A549 (cell line): Measurements from ENCODE around the gene TBC1D24.

Experiments used
- CTCF ChIP-seq: fragments of >200 bp; sonication (Bioruptor Twin); formaldehyde crosslinking; IDR thresholded peaks from 3 replicates; pipeline ENCODE4 v1.5.1; 2016
- E2F6 ChIP-seq: IDR thresholded peaks from 2 replicates; pipeline ENCODE4 v1.6.1; 2012; ENCODE audit warnings: low read depth, borderline replicate concordance
- EP300 ChIP-seq, 2 experiments: fragments of >200 bp; sonication (Bioruptor Twin); formaldehyde crosslinking; IDR thresholded peaks; 2 replicates in 1 of 2; 3 replicates in 1 of 2; pipeline ENCODE4 v1.6.1; 2016 to 2017
- JUN ChIP-seq, 2 experiments: fragments of >200 bp; sonication (Bioruptor Twin); formaldehyde crosslinking; IDR thresholded peaks; 2 replicates in 1 of 2; 3 replicates in 1 of 2; pipeline ENCODE4 v1.6.1; 2016 to 2017
- MAFK ChIP-seq: fragments of 450-650 bp; IDR thresholded peaks from 2 replicates; pipeline ENCODE4 v1.6.1; 2014; ENCODE audit not compliant: partially characterized antibody
- MAX ChIP-seq: IDR thresholded peaks from 2 replicates; pipeline ENCODE4 v1.6.1; 2012
- POLR2A ChIP-seq: IDR thresholded peaks from 2 replicates; pipeline ENCODE4 v1.6.1; 2012; ENCODE audit warnings: mild to moderate bottlenecking, low read length
- POLR2AphosphoS2 ChIP-seq: conservative IDR thresholded peaks from 2 replicates; pipeline ENCODE4 v1.6.1; 2012; ENCODE audit warnings: low read length, improper control_type of control experiment, inconsistent platforms
- RCOR1 ChIP-seq: fragments of 150-350 bp; IDR thresholded peaks from 2 replicates; pipeline ENCODE4 v1.6.1; 2014; ENCODE audit warnings: antibody characterized with exemption, low read length, low read depth
- RNF2 ChIP-seq: fragments of 200-600 bp; sonication (generic); IDR thresholded peaks from 2 replicates; pipeline ENCODE4 v1.6.1; 2016; ENCODE audit warnings: low read depth, mild to moderate bottlenecking, antibody characterized with exemption, moderate library complexity, borderline replicate concordance
- SREBF2 ChIP-seq: fragments of 450-650 bp; IDR thresholded peaks from 2 replicates; pipeline ENCODE4 v1.6.1; 2014; ENCODE audit warnings: mild to moderate bottlenecking, moderate library complexity
- USF2 ChIP-seq: fragments of 450-650 bp; IDR thresholded peaks from 2 replicates; pipeline ENCODE4 v1.6.1; 2014; ENCODE audit warnings: antibody characterized with exemption

- TF ChIP-seq EP300 (IDR thresholded peaks at IDR 0.05) = no peak
- TF ChIP-seq CTCF = no peak
- TF ChIP-seq SREBF2 = no peak
- no peak for TF ChIP-seq MAX
- TF ChIP-seq RCOR1 = no peak
- no peak for TF ChIP-seq POLR2A
- no peak for TF ChIP-seq E2F6
- no peak for TF ChIP-seq POLR2AphosphoS2
- TF ChIP-seq RNF2 = no peak
- TF ChIP-seq USF2 = no peak
- TF ChIP-seq MAFK = no peak
- no peak for TF ChIP-seq JUN (IDR thresholded peaks at IDR 0.05)
Observed at GRCh38 chr16:2529061-2529931, 54.4 kb downstream of the TBC1D24 start.
